Progenitor cell of endocrine pancreas (in vitro differentiated cells): Measurements from ENCODE around the gene SLC4A8. TPM values are rescaled to one million over a fixed set of nuclear protein-coding genes. Genes with fewer than 3 reads are reported as not detected.

Experiments used
- DNase-seq: peaks from one replicate; pipeline ENCODE4 v3.0.0; 2021; ENCODE audit warnings: low spot score; ENCODE audit not compliant: unreplicated experiment
- H3K27ac Mint-ChIP-seq: 2 replicates; pipeline ENCODE4 v1.8.0; 2021; ENCODE audit warnings: mild to moderate bottlenecking, moderate library complexity, mixed read lengths
- H3K27me3 Mint-ChIP-seq: 2 replicates; pipeline ENCODE4 v1.8.0; 2021; ENCODE audit warnings: mixed read lengths
- H3K36me3 Mint-ChIP-seq: 2 replicates; pipeline ENCODE4 v1.8.0; 2022; ENCODE audit warnings: mixed read lengths; ENCODE audit not compliant: insufficient read depth
- H3K4me1 Mint-ChIP-seq: 2 replicates; pipeline ENCODE4 v1.8.0; 2021; ENCODE audit warnings: low read depth, mixed read lengths
- H3K4me3 Mint-ChIP-seq: 2 replicates; pipeline ENCODE4 v1.8.0; 2021; ENCODE audit warnings: low read depth, mild to moderate bottlenecking, moderate library complexity, mixed read lengths
- H3K9me3 Mint-ChIP-seq: 2 replicates; pipeline ENCODE4 v1.8.0; 2021; ENCODE audit warnings: low read depth, mixed read lengths
- total RNA-seq: library from RNA; stranded (reverse); gene quantifications from 2 replicates; pipeline ENCODE4 v1.2.1, GENCODE V29; 2021
- TF ChIP-seq, protein P1 (sequence below): fragments of 200-600 bp; sonication (generic); IDR thresholded peaks from one replicate; pipeline ENCODE4 v1.5.0; 2021; ENCODE audit warnings: antibody characterized with exemption, mild to moderate bottlenecking; ENCODE audit not compliant: unreplicated experiment

Gene SLC4A8
- total RNA-seq, 1 donor from 2014 or later: 11.8 TPM

- H3K27me3 Mint-ChIP-seq: peaks cover 7% of the 10 kb centered on the region
- DNase-seq: no peak
- no peak overlapping the region for H3K4me3 Mint-ChIP-seq
- H3K27ac Mint-ChIP-seq: no peak overlapping the region
- TF ChIP-seq, protein P1, sequence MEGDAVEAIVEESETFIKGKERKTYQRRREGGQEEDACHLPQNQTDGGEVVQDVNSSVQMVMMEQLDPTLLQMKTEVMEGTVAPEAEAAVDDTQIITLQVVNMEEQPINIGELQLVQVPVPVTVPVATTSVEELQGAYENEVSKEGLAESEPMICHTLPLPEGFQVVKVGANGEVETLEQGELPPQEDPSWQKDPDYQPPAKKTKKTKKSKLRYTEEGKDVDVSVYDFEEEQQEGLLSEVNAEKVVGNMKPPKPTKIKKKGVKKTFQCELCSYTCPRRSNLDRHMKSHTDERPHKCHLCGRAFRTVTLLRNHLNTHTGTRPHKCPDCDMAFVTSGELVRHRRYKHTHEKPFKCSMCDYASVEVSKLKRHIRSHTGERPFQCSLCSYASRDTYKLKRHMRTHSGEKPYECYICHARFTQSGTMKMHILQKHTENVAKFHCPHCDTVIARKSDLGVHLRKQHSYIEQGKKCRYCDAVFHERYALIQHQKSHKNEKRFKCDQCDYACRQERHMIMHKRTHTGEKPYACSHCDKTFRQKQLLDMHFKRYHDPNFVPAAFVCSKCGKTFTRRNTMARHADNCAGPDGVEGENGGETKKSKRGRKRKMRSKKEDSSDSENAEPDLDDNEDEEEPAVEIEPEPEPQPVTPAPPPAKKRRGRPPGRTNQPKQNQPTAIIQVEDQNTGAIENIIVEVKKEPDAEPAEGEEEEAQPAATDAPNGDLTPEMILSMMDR: no peak
- peaks cover 13% of the 10 kb centered on the region for H3K4me1 Mint-ChIP-seq
- no peaks in the 10 kb centered on the region for H3K9me3 Mint-ChIP-seq
- no peaks in the 10 kb centered on the region for H3K36me3 Mint-ChIP-seq
Measured at GRCh38 chr12:51442324-51442723, 17.7 kb downstream of the SLC4A8 start.

- Mint-ChIP-seq H3K27ac (no peak overlapping the region), H3K4me1 (peaks cover 13% of the 10 kb centered on the region), H3K36me3 (no peaks in the 10 kb centered on the region), H3K4me3 (no peak overlapping the region), H3K9me3 (no peaks in the 10 kb centered on the region), H3K27me3 (peaks cover 12% of the 10 kb centered on the region)
- TF ChIP-seq, protein P1: no peak
- DNase-seq: no peak
Measured at GRCh38 chr12:51443573-51443972, 18.9 kb downstream of the SLC4A8 start.

DNA sequence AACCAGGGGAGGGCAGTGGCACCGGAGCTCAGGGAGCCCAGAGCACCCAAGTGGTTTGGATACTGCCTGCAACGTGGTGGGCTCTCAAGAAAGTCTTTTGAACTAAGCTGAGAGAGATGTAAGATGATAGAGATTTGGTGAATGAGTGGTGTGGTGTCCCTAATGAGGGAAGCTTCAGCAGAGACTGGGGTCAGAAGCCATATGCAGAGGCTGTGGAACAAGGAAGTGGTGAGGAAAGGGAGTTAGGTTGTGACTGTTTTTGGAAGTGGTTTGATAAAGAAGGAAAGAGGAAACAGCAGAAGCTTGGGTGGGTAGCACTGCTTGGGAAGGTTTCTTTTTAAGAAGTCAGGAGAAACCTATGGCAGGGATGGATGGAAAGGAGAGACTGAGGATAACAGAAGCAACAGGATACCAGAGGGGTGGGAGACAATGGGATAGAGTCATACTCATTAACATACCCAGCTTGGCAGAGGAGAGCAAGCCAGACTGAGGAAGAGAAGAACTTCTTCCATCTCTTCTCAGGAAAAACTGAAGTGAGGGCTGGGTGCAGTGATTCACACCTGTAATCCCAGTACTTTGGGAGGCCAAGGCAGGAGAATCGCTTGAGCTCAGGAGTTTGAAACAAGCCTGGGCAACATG lies 24.1 kb downstream of the SLC4A8 start:
- Mint-ChIP-seq H3K36me3 (no peaks in the 10 kb centered on the region), H3K4me1 (peaks cover 12% of the 10 kb centered on the region), H3K9me3 (no peaks in the 10 kb centered on the region), H3K4me3 (no peak overlapping the region), H3K27ac (no peak overlapping the region), H3K27me3 (peaks cover 7% of the 10 kb centered on the region)
- no peak for DNase-seq
- TF ChIP-seq, protein P1: no peak

DNA sequence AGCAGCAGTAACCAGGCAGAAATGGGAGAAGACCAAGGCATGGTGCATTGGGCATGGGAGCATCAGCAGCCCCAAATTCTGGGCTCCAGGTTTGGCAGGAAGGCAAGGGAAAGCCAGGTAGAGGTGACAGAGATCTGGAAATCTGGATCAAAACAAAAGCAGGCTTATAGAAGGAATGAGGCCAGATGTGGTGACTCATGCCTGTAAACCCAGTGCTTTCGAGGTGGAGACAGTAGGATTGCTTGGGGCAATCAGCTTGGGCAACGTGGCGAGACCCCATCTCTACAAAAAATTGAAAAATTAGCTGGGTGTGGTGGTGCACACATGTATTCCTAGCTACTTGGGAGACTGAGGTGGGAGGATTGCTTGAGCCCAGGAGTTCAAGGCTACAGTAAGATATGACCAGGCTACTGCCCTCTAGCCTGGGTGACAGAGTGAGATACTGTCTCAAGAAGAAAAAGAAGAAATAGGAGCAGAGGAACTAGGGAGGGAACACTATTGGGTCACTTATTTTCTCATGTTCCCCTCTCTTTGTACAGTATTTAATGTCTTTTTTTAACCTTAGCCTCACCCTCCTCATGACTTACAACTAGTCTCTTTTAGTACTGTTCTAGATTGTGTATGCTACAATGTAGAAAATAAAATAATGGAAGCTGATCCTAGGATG lies 25.1 kb downstream of the SLC4A8 start:
- TF ChIP-seq, protein P1: no peak
- H3K36me3 Mint-ChIP-seq: no peaks in the 10 kb centered on the region
- no peaks in the 10 kb centered on the region for H3K9me3 Mint-ChIP-seq
- H3K4me1 Mint-ChIP-seq: peaks cover 16% of the 10 kb centered on the region
- no peak for DNase-seq
- no peak overlapping the region for H3K27ac Mint-ChIP-seq
- peaks cover 7% of the 10 kb centered on the region for H3K27me3 Mint-ChIP-seq
- no peak overlapping the region for H3K4me3 Mint-ChIP-seq

- peaks cover 7% of the 10 kb centered on the region for H3K27me3 Mint-ChIP-seq
- H3K36me3 Mint-ChIP-seq: no peaks in the 10 kb centered on the region
- no peak for DNase-seq
- H3K27ac Mint-ChIP-seq: no peak overlapping the region
- TF ChIP-seq, protein P1: no peak
- H3K4me1 Mint-ChIP-seq: peaks cover 19% of the 10 kb centered on the region
- no peaks in the 10 kb centered on the region for H3K9me3 Mint-ChIP-seq
- H3K4me3 Mint-ChIP-seq: no peak overlapping the region
Measured at GRCh38 chr12:51450333-51450732, 25.7 kb downstream of the SLC4A8 start.
